Esophagus (tissue), 2 donors: Measurements from ENCODE around the gene RNASE1. TPM values are rescaled to one million over a fixed set of nuclear protein-coding genes. Genes with fewer than 3 reads are reported as not detected.

Experiments
- H3K27ac ChIP-seq, 2 donors: one replicate each; pipeline ENCODE4 v1.5.1; 2013; ENCODE audit warnings: low read depth in 2 of 2, mild to moderate bottlenecking in 2 of 2, inconsistent platforms in 1 of 2, low read length in 1 of 2, moderate library complexity in 1 of 2
- H3K27me3 ChIP-seq, 2 donors: one replicate each; pipeline ENCODE4 v1.6.1; 2013; ENCODE audit warnings: low read length in 2 of 2, control low read depth in 1 of 2, mild to moderate bottlenecking in 1 of 2; ENCODE audit not compliant: insufficient read depth in 2 of 2, control insufficient read depth in 1 of 2
- H3K36me3 ChIP-seq, 2 donors: one replicate each; pipeline ENCODE4 v1.6.1; 2013; ENCODE audit warnings: low read length in 1 of 2; ENCODE audit not compliant: control insufficient read depth in 2 of 2, insufficient read depth in 2 of 2
- H3K4me1 ChIP-seq, 2 donors: one replicate each; pipeline ENCODE4 v1.6.1; 2013; ENCODE audit warnings: low read length in 1 of 2; ENCODE audit not compliant: control insufficient read depth in 2 of 2, insufficient read depth in 2 of 2
- H3K4me3 ChIP-seq, 2 donors: one replicate each; pipeline ENCODE4 v1.5.1; 2013; ENCODE audit warnings: low read length in 2 of 2, mild to moderate bottlenecking in 2 of 2, low read depth in 1 of 2, moderate library complexity in 1 of 2
- H3K9me3 ChIP-seq, 2 donors: one replicate each; pipeline ENCODE4 v1.6.1; 2013; ENCODE audit warnings: mild to moderate bottlenecking in 2 of 2, low read depth in 1 of 2, low read length in 1 of 2, moderate library complexity in 1 of 2; ENCODE audit not compliant: control insufficient read depth in 2 of 2, insufficient read depth in 1 of 2
- WGBS, 2 donors: extraction: QIAGEN DNeasy Blood & Tissue Kit; methylation state at CpG; one replicate each; pipeline ENCODE4 v1.1.7; 2013; 5-methylcytosine and 5-hydroxymethylcytosine counted together
- polyA plus RNA-seq, 2 donors: library from polyadenylated mRNA; stranded (reverse); fragments of 200-250 nt; gene quantifications; one replicate each; pipeline ENCODE4 v1.2.3, GENCODE V29; 2013
- donor health status: healthy with polysubstance abuse.
- donor health status: Bipolar disorder and iron deficiency.

RNASE1 gene
- polyA plus RNA-seq, result 10 to 100 TPM; 21.7 to 46.5 TPM

DNA sequence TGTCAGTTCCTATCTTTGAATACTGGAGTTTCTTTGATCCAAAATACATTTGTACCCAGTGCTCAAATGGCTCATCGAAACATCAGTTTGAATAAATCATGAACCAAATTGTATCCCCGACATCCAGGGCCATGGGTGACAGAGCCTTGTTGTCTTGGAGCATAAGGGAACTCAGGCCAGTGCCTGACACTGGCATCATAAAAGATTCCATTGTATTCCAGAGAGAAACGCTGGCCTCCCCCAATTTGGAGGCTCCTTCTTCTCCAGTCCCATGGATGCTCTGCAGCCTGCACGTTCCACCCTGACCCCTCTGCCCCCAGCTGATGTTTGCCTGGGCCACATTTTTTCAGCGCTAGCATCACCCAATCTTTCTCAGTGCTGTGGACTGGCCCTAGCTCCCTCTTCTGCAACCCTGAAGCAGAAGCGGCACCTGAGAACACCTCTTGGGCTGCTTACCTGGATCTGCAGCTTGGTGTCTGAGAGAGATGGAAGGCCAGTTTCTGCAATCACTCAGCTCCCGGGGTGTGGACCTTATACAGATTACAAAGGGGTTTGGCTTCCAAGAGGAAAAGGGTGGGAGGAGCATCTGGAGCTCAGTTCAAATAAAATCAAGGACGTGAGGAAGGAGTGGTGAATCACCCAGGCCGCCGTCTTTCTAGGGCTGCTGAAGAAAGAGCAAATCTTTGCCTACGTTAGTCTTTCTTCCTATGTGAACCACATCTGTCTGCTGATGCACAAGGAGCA is at the start of gene RNASE1:
Gene RNASE1 (minus strand): TSS at position 504 of the 744 bp plus-strand sequence. CDS start 776 bp downstream, outside the sequence.
- 44 to 59% methylated on average over 11 of the region's 11 CpGs for WGBS, 2 donors
- Histone ChIP-seq H3K27ac (peak within 1 kb of the TSS; percentile 12 to 63), H3K4me1 (no peaks in the 10 kb centered on the region)

GRCh38 chr14:20848955-20849570 is 46.4 kb upstream of the RNASE1 start:
- WGBS, 2 donors, result 45 to 48% methylated on average over 4 of the region's 4 CpGs
- Histone ChIP-seq H3K4me1 (no peaks in the 10 kb centered on the region), H3K9me3 (peaks cover 0 to 2% of the 10 kb centered on the region in 2 donors), H3K27me3 (no peaks in the 10 kb centered on the region), H3K27ac (no peak overlapping the region), H3K4me3 (no peak overlapping the region), H3K36me3 (no peaks in the 10 kb centered on the region)

More for the DNA sequence above, at the start of gene RNASE1:
- Histone ChIP-seq H3K36me3 (no peaks in the 10 kb centered on the region), H3K4me3 (peak within 1 kb of the TSS in 1 of 2 donors; percentile 20), H3K27me3 (no peaks in the 10 kb centered on the region), H3K9me3 (no peaks in the 10 kb centered on the region)

DNA sequence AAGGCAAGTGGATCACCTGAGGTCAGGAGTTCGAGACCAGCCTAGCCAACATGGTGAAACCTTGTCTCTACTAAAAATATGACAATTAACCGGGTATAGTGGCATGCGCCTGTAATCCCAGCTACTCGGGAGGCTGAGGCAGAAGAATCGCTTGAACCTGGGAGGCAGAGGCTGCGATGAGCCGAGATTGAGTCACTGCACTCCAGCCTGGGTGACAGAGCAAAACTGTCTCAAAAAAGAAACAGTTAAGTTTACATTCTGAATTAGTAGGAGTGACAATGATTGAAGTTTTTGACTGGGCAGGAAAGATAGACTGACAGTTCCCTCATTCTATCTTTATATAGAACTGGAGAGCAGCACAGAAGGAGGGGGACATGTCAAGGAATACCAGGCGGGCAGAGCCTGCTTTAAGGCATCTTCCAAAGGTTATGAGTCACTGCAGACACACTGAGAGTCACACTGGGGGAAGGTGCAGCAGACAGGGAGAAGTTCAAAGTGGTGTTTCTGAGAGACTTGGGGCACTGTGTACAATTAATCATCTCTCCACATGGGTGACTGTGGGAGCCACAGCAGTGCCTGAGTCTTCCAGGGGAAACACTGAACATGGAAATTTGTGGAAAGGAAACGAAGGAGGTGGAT is 45.8 kb upstream of the RNASE1 start:
- Histone ChIP-seq H3K27me3 (no peaks in the 10 kb centered on the region), H3K27ac (no peak overlapping the region), H3K9me3 (peaks cover 0 to 2% of the 10 kb centered on the region in 2 donors), H3K4me1 (no peaks in the 10 kb centered on the region), H3K36me3 (no peaks in the 10 kb centered on the region), H3K4me3 (no peak overlapping the region)
- WGBS, 2 donors, result 63 to 70% methylated on average over 9 of the region's 9 CpGs

DNA sequence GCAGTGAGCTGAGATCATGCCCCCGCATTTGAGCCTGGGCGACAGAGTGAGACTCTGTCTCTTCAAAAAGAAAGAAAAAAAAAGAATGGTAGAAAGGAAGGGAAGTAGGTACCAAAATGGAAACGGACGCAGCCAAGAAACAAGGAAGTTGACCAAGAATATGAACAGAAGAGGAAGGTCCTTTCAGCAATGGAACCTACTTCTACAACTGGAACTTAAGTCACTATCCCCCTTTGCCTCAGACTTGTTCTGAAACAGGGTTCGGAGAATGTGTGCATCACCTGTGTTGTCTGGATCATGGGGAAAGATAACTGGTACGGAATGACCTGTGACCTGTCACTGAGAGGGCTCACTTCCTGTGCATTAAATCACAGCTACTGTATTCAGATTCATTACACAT is 43.9 kb upstream of the RNASE1 start:
- peaks cover 0 to 2% of the 10 kb centered on the region in 2 donors for H3K9me3 ChIP-seq
- no peaks in the 10 kb centered on the region for H3K4me1 ChIP-seq
- no peak overlapping the region for H3K4me3 ChIP-seq
- no peak overlapping the region for H3K27ac ChIP-seq
- H3K36me3 ChIP-seq, result no peaks in the 10 kb centered on the region
- WGBS, 2 donors, result 92 to 93% methylated on average over 6 of the region's 6 CpGs
- no peaks in the 10 kb centered on the region for H3K27me3 ChIP-seq

DNA sequence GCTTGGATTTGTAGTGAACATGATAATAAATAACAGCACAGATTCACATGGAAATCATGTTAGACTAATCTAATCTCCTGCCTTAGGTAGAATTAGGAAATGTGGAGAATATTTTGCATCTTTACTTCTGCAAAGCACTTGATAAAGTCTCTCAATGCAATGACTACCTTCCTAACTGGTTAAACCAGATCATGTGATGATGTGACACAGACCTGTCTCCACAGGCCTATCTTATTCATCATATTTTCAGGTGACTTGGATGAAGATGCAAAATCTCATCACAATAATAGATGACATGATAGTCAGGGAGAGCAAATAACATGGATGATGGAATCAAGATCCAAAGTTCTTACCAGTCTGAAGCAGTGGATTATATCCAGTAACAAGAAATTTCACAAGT is 38.5 kb upstream of the RNASE1 start:
- H3K4me3 ChIP-seq, result no peak overlapping the region
- no peak overlapping the region for H3K27ac ChIP-seq
- peaks cover 0 to 2% of the 10 kb centered on the region in 2 donors for H3K9me3 ChIP-seq
- no peaks in the 10 kb centered on the region for H3K4me1 ChIP-seq
- H3K27me3 ChIP-seq, result no peaks in the 10 kb centered on the region
- H3K36me3 ChIP-seq, result no peaks in the 10 kb centered on the region

DNA sequence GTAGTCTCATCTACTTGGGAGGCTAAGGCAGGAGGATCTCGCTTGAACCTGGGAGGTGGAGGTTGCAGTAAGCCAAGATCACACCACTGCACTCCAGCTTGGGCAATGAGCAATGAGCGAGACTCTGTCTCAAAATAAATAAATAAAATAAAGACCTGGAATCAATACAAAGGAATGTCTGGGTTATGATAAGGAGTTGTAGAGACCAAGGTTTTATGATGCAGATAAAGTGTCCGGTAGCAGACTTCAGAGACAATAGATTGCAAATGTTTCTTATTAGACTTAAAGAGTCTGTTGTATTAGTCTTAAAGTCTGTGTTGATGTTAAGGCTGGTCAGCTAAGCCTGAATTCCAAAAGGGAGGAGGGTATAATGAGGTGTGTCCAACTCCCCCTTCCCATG is 35.2 kb upstream of the RNASE1 start:
- no peak overlapping the region for H3K27ac ChIP-seq
- no peaks in the 10 kb centered on the region for H3K4me1 ChIP-seq
- no peak overlapping the region for H3K4me3 ChIP-seq
- no peaks in the 10 kb centered on the region for H3K36me3 ChIP-seq
- no peaks in the 10 kb centered on the region for H3K27me3 ChIP-seq
- no peaks in the 10 kb centered on the region for H3K9me3 ChIP-seq
- WGBS, 2 donors, result 53 to 55% methylated on average over 3 of the region's 3 CpGs

DNA sequence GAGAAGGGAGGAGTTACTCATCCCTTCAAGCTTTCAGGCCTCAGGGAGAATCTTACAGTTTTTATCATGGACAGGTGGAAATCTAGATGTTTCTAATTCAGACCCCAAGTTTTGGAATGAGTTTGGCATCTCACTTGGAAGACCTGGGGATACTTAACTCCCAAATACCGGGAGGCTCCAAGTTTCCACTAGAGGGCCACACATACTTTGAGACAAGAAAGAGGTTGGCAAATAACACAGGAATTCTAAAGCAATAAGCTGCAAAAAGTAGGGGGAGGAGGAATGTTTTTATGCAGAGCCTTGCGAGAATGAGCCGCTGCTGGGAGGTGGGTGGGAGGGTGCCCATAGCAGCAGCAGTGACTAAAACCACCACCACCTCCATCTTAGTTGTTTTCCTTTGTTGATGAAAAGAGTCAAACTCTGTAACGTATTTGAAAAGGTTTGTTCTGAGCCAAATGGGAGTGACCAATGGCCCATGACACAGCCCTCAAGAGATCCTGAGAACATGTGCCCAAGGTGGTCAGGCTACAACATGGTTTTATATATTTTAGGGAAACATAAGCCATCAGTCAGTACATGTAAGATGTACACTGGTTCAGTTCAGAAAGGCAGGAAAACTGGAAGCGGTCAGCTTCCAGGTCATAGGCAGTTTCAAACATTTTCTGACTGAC is 34.2 kb upstream of the RNASE1 start:
- Histone ChIP-seq H3K9me3 (no peaks in the 10 kb centered on the region), H3K27ac (no peak overlapping the region), H3K27me3 (no peaks in the 10 kb centered on the region), H3K4me1 (no peaks in the 10 kb centered on the region), H3K36me3 (no peaks in the 10 kb centered on the region), H3K4me3 (no peak overlapping the region)
- WGBS, 2 donors, result 42 to 43% methylated on average over 5 of the region's 5 CpGs

GRCh38 chr14:20834899-20835298 is 32.3 kb upstream of the RNASE1 start:
- no peaks in the 10 kb centered on the region for H3K4me1 ChIP-seq
- no peak overlapping the region for H3K4me3 ChIP-seq
- no peaks in the 10 kb centered on the region for H3K9me3 ChIP-seq
- 86 to 89% methylated on average over 2 of the region's 2 CpGs for WGBS, 2 donors
- no peaks in the 10 kb centered on the region for H3K36me3 ChIP-seq
- no peaks in the 10 kb centered on the region for H3K27me3 ChIP-seq
- H3K27ac ChIP-seq, result no peak overlapping the region

- Histone ChIP-seq H3K4me3 (no peak overlapping the region), H3K4me1 (no peaks in the 10 kb centered on the region), H3K36me3 (no peaks in the 10 kb centered on the region), H3K27me3 (no peaks in the 10 kb centered on the region), H3K9me3 (peaks cover 0 to 5% of the 10 kb centered on the region in 2 donors), H3K27ac (no peak overlapping the region)
- WGBS, 2 donors, result 87 to 95% methylated on average over 12 of the region's 12 CpGs
Observed at GRCh38 chr14:20830831-20831230, 28.2 kb upstream of the RNASE1 start.
